T-helper 17 cell (primary cell): ENCODE data around the gene RAB11FIP4. TPM values are rescaled to one million over a fixed set of nuclear protein-coding genes. Genes with fewer than 3 reads are reported as not detected.
A peak's percentile ranks its signal among the peaks of the same experiment; 100 is the strongest.

Experiments used
- ATAC-seq: fragments of 150-1000 bp; cut with Tn5 transposase; 2 replicates; pipeline ENCODE4 v1.10.0; 2021; ENCODE audit warnings: mild to moderate bottlenecking, moderate library complexity
- DNase-seq, 3 donors: peaks; one replicate each; pipeline versions ENCODE4 v3.0.0 to v3.0.0-alpha.2; 2020 to 2021
- H3K9me3 ChIP-seq: one replicate; pipeline ENCODE4 v1.7.0; 2013; ENCODE audit warnings: low read length, mild to moderate bottlenecking; ENCODE audit not compliant: control insufficient read depth, poor library complexity, severe bottlenecking
- H3K27ac Mint-ChIP-seq: one replicate; pipeline ENCODE4 v1.8.0; 2022; ENCODE audit warnings: mild to moderate bottlenecking, moderate library complexity, mixed read lengths
- H3K27me3 Mint-ChIP-seq: one replicate; pipeline ENCODE4 v1.8.0; 2022; ENCODE audit warnings: mixed read lengths
- H3K36me3 Mint-ChIP-seq: one replicate; pipeline ENCODE4 v1.8.0; 2022; ENCODE audit warnings: low read depth, mixed read lengths
- H3K4me1 Mint-ChIP-seq: one replicate; pipeline ENCODE4 v1.8.0; 2022; ENCODE audit warnings: mild to moderate bottlenecking, mixed read lengths
- H3K4me3 Mint-ChIP-seq: one replicate; pipeline ENCODE4 v1.8.0; 2022; ENCODE audit warnings: mild to moderate bottlenecking, moderate library complexity, mixed read lengths
- total RNA-seq, 4 donors: library from RNA in 2 of 4; stranded (reverse) in 2 of 4; gene quantifications; one replicate each; pipeline ENCODE4 v1.2.3 and lab custom pipeline; 2022 to 2026

The RAB11FIP4 gene
- total RNA-seq, 2 donors from 2014 or later = 47.4 to 61.9 TPM

DNA sequence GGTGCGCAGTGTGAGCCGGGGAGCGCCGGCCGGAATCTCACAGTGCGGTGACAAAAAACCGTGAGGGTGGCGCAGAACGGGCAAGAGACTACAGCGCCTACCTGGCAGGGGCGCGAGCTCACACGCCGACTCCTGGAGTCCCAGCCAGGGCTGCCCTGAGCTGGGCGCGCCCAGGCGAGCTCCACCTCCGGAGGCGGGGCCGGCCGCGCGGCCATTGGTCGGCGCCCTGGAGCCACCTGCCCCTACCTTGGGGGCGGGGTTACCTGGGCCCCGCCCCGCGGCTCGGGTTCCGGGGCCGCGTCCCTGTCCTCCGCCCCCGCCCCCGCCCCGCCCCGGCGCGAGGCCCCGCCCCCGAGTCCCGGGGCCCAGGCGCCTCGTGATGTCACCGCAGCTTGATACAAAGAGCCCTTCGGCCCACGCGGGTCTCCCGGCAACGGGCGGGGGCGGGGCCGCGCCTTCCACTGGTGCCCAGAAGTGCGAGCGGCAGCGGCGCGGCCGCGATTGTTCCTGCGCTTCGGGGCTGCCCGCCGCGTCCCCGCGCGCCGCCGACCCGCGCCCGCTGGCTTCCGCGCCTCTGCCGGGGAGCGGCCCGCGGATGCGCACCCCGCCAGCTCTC lies 96.3 kb downstream of the RAB11FIP4 start:
- Mint-ChIP-seq H3K4me1 (peaks cover 43% of the 10 kb centered on the region), H3K27ac (peak overlapping the region; percentile 89), H3K27me3 (no peaks in the 10 kb centered on the region), H3K4me3 (peak overlapping the region; percentile 92), H3K36me3 (no peaks in the 10 kb centered on the region)
- DNase-seq = peak; percentile 90 to 99 (median 99)
- ATAC-seq = peak; percentile 94
- no peaks in the 10 kb centered on the region for H3K9me3 ChIP-seq

DNA sequence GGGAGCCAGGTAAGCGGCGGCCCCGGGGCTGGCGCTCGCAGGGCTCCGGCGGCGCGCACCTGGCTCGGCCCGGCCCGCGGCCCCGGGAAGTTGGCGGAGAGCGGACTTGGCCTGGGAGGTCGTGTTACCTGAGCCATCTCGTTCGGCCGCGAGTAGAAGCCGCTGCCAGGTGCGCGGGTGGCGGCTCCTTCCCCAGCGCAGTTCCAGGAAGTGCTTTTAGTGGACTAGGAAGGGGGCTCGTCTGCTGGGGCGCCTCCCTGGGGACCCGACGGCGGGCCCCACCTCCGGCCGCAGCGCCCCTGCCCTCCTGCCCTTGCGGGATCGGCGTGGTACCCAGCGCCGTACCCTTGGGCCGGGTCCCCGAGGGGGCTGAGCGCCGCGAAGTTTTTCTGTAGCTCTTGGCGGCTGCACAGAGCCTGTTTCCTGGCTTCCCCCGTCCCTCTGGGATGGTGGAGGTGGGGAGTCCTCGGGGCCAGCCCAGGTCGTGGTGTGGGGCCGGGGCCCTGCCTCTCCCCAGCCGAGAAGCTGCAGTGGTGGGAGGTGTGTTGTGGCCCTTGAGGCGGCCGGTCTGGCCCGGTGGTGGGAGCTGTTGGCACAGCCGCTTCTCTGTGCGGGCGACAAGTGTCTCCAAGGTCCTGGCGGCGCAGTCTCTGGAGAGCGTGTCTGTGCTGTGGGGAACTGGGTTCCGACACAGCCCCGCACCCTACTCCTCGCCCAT lies 96.9 kb downstream of the RAB11FIP4 start:
- peak; percentile 3 for ATAC-seq
- Mint-ChIP-seq H3K4me3 (peak overlapping the region; percentile 92), H3K36me3 (no peaks in the 10 kb centered on the region), H3K4me1 (peaks cover 47% of the 10 kb centered on the region), H3K27me3 (no peaks in the 10 kb centered on the region), H3K27ac (peak overlapping the region; percentile 93)
- DNase-seq = no peak
- H3K9me3 ChIP-seq = no peaks in the 10 kb centered on the region

DNA sequence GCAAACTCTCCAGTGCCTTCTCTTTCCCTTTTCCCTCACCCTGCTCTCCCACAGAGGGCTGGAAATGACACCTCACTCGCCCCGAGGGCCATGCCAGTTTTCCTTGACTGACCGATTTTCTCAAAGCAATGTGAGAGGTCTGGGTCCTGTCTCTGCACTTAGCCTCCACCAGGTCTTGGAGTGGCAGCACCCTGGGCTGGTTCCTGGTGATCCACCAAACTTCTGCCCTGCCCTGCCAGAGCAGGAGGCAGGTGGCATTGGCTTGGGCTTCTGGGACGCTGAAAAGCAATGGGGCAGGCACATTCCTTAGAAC lies 97.5 kb downstream of the RAB11FIP4 start:
- H3K9me3 ChIP-seq = no peaks in the 10 kb centered on the region
- Mint-ChIP-seq H3K27ac (peak overlapping the region; percentile 93), H3K4me3 (peak overlapping the region; percentile 92), H3K4me1 (peaks cover 52% of the 10 kb centered on the region), H3K27me3 (no peaks in the 10 kb centered on the region), H3K36me3 (no peaks in the 10 kb centered on the region)
- DNase-seq (no peak), ATAC-seq (no peak)

DNA sequence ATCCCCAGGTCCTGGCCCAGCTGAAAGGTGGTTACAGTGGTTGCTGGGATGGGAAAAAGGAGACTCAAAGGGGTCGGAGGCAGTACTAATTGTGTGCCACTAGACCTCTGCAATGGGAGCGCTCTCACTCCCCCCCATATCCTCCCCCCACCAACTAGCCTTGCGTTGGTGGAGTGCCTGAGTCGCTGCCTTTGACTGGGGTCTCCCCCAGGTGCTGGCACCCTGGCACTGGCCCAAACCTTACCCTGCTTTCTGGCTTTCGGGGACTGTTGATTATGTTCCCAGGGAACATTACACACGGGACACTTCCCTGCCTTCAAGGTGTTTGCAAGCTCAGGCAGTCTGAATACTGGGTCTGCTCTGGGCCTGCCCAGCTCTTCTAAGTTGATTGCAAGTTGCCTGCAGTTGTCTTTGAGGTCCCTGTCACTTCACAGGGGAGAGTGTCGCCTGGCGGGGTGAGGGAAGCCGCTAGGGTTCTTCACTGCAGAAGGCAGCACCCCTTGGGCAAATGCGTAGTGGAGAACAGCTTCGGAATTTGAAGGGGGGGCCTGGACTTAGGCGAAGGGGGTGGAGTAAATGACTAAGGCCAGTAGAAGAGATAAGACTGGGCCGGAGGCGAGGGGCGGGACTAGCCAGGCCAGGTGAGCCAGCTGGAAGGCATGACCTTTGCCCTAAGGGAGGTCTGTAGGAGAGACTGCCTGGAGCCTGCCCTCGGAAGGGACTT lies 98.0 kb downstream of the RAB11FIP4 start:
- Mint-ChIP-seq H3K36me3 (no peaks in the 10 kb centered on the region), H3K27ac (peak overlapping the region; percentile 93), H3K4me1 (peaks cover 56% of the 10 kb centered on the region), H3K27me3 (no peaks in the 10 kb centered on the region), H3K4me3 (peak overlapping the region; percentile 92)
- DNase-seq (no peak), ATAC-seq (no peak)
- H3K9me3 ChIP-seq = no peaks in the 10 kb centered on the region

DNA sequence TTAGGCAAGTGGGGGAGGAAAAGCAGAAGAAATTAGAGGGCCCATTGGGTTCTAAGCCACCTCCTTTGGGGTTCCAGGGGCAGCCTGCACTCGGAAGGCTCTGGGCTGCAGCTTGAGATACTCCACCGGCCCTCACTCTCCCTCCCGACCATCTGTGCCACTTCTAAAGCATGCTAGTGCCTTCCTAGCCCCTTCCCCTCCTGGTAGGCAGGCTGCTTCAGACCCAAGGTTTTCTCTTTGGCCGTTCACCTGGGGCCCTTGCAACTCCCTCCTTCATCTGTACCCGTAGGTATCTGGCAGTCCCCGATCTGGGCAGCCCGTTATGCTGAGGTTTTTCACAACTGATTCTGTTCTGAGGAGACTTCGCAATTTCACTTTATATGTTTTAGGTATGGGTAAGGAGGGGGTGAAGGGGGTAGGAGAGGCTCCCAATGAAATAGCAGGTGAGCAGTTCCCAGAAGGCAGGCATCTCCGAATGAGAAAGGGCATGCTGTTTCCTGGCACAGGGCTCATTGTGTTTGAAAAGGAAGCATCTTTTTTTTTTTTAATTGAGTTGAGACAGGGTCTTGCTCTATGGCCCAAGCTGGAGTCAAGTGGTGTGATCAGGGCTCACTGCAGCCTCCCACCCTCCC lies 98.7 kb downstream of the RAB11FIP4 start:
- peak overlapping the region; percentile 92 for H3K4me3 Mint-ChIP-seq
- H3K4me1 Mint-ChIP-seq = peaks cover 59% of the 10 kb centered on the region
- no peak for ATAC-seq
- no peaks in the 10 kb centered on the region for H3K36me3 Mint-ChIP-seq
- no peaks in the 10 kb centered on the region for H3K9me3 ChIP-seq
- no peaks in the 10 kb centered on the region for H3K27me3 Mint-ChIP-seq
- peak overlapping the region; percentile 93 for H3K27ac Mint-ChIP-seq
- no peak for DNase-seq

DNA sequence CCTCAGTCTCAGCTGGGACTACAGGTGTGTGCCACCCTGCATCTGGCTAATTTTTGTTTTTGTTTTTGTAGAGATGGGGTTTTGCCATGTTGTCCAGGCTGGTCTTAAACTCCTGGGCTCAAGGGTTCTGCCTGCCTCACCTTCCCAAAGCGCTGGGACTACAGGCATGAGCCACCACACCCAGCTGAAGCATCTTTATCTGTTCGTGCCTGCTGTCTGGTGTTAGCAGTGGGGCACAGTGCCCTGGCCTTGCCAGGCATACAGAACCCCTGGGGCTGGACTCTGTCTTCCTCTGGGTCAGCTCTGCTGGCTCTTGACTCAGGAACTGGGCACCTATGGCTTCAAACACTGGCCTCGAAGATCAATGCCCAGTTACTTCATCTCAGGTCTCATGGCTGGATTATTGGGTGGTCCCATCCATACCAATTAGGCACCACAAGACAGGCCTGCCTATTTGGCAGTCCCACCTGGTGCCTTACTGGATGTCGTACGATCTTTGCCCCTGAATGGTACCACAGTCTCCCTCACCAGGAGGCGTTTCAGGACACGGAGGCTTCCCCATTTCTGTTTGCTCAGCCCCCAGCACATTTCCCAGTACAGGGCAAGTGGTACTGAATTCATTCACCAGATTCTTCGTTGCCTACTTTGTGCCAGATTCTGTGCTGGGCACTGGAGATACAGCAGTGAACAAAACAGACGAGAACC lies 99.3 kb downstream of the RAB11FIP4 start:
- Mint-ChIP-seq H3K36me3 (no peaks in the 10 kb centered on the region), H3K4me1 (peaks cover 63% of the 10 kb centered on the region), H3K27me3 (no peaks in the 10 kb centered on the region), H3K27ac (peak overlapping the region; percentile 93), H3K4me3 (peak overlapping the region; percentile 92)
- no peak for DNase-seq
- no peaks in the 10 kb centered on the region for H3K9me3 ChIP-seq
- ATAC-seq = no peak

DNA sequence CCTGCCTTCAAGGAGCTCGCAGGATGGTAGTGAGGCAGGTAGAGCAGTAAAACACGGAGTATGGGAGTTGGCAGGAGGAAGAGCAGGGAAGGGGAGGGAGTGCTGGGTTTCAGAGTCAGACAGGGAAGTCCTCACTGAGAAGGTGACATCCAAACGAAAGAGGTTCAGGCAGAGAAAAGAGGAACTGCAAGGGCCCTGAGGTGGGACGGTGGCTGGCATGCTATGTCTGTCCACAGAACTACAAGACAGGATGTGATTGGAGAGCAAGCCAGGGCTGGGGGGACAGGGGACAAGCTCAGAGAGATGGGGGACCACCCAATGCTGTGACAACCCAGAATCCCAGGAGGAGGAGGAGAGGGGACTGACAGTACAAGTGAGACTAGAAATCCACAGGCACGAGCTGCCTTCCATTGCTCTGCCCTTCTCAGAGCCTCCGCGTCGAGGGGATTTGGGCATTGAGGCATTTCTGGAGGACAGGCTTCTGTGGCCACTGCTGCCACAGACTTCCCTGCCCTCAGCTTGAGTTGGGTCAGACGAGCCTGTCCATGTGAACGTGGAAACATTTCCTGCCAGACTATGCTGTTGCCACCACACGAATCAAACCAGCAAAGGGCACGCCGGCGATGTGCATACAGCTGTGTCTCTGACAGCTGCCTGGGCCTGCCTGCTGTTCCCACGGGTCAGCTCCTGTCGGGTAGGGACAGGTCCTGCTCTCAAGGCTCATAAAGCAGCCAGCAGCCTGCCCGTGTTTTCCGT lies 100.1 kb downstream of the RAB11FIP4 start:
- H3K9me3 ChIP-seq = no peaks in the 10 kb centered on the region
- Mint-ChIP-seq H3K4me3 (peak overlapping the region; percentile 92), H3K27me3 (no peaks in the 10 kb centered on the region), H3K4me1 (peaks cover 64% of the 10 kb centered on the region), H3K36me3 (no peaks in the 10 kb centered on the region), H3K27ac (peak overlapping the region; percentile 93)
- DNase-seq (no peak), ATAC-seq (no peak)

DNA sequence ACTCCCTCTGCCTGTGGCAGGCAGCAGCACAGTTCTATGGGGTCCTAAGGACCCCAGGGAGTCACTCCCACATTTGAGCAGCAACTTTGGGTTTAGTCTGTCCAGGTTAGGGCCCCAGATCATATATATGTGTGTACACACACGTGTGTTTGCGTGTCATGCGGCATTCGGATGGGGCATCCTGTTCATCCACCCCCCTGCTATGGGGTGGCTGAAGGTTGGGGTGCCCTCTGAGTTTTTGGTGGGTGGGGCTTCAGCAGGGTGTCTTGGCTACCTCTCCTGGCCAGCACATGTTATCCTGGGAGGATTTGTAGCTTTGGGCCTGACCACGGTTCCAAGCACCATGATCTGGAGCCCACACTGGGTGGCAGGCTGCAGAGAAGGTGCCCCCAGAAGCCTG lies 100.7 kb downstream of the RAB11FIP4 start:
- Mint-ChIP-seq H3K4me1 (peaks cover 63% of the 10 kb centered on the region), H3K27me3 (no peaks in the 10 kb centered on the region), H3K27ac (peak overlapping the region; percentile 93), H3K36me3 (no peaks in the 10 kb centered on the region), H3K4me3 (peak overlapping the region; percentile 36)
- no peaks in the 10 kb centered on the region for H3K9me3 ChIP-seq
- ATAC-seq = no peak
- no peak for DNase-seq

DNA sequence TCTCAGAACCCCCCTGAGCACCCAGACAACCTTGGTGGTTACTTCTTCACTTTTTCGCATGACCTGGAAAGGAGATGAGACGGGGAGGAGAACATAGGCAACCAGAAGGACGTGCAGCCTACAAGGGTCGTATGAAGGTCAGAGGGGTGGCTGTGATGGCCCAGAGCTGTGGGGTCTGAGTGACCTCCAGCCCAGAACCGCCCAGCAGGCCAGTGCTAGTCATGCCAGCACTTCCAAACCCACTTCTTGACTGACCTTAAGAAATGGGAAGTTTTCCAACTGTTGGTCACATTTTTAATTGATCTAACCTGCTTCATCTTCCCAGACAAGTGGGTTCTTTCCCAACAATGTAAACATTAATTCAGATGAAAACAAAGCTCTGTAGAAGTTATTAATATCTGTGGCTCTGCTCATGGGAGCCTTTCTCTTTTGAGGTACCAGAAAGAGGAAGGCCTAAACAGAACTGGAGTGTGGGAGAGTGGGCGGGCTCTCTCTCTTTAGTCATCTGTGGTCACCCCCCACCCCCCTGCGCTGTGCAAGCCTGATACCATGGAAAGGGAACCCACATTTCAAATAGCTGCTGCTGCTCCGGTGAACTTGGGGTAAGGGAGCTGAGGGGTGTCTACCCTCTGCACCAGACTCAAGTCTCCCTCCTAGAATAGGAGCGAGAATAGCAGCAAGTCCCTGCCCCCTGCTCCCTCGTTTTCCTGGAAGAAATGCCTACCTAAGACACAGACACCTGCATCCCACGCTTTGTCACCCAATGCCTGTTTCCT lies 101.6 kb downstream of the RAB11FIP4 start:
- Mint-ChIP-seq H3K4me1 (peaks cover 65% of the 10 kb centered on the region), H3K27me3 (no peaks in the 10 kb centered on the region), H3K4me3 (peak overlapping the region; percentile 70), H3K36me3 (no peaks in the 10 kb centered on the region), H3K27ac (peak overlapping the region; percentile 93)
- ATAC-seq (peak; percentile 41), DNase-seq (peak in 1 of 3 donors; percentile 34)
- H3K9me3 ChIP-seq = no peaks in the 10 kb centered on the region

DNA sequence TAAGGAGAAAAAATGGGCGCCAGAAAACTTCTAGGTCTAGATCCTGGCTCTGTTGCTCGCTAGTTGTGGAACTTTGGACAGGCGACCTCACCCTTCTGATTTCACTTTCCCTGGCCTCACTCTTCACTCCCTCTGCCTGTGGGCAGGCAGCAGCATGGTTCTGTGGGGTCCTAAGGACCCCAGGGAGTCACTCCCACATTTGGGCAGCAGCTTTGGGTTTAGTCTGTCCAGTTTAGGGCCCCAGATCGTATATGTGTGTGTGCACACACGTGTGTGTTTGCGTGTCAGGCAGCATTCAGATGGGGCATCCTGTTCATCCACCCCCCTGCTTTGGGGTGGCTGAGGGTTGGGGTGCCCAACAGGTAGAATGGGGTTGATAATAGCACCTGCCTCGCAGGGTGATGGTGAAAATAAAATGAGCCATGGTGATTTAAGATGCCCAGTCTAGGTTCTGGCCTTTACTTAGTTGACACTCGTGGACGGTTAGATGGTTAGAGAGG lies 102.2 kb downstream of the RAB11FIP4 start:
- H3K27me3 Mint-ChIP-seq = no peaks in the 10 kb centered on the region
- peak overlapping the region; percentile 93 for H3K27ac Mint-ChIP-seq
- peaks cover 65% of the 10 kb centered on the region for H3K4me1 Mint-ChIP-seq
- DNase-seq (no peak), ATAC-seq (peak; percentile 22)
- no peaks in the 10 kb centered on the region for H3K36me3 Mint-ChIP-seq
- peak overlapping the region; percentile 70 for H3K4me3 Mint-ChIP-seq
- no peaks in the 10 kb centered on the region for H3K9me3 ChIP-seq

DNA sequence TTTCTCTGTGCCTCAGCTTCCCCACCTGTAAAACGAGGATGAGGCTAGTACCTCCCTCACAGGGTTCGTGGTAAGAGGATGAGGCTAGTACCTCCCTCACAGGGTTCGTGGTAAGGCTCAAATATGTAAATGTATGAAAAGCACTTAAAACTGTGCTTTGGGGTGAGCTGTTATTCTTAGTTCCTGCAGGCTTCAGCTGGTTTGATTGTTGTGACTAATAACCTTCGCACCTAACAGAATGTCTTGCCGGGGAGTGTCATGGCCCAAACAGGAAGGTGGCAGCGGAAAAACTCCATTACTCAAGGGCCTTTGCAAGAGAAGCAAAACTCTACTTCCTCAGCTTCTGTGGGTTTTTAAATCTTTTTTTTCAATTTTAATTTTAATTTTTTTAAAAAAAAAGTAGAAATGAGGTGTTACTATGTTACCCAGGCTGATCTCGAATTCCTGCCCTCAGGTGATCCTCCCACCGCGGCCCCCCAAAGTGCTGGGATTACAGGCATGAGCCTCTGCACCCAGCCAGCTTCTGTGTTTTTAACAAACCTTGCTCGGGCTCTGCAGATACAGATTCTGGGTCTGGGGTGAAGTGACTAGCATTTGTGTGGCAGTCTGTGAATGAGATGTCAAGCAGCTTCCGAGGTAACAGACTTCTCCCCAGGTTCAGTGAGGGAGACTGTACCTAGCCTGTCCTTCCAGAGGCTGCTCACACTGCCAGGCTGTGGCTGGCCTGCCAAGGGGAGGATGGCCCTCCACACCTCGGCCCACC lies 103.0 kb downstream of the RAB11FIP4 start:
- DNase-seq = peak in 1 of 3 donors; percentile 47
- no peaks in the 10 kb centered on the region for H3K9me3 ChIP-seq
- ATAC-seq = peak; percentile 84
- Mint-ChIP-seq H3K4me1 (peaks cover 63% of the 10 kb centered on the region), H3K27me3 (no peaks in the 10 kb centered on the region), H3K36me3 (no peaks in the 10 kb centered on the region), H3K27ac (peak overlapping the region; percentile 93), H3K4me3 (peak overlapping the region; percentile 70)
